RWPE2 (cell line): ENCODE data around the gene TMC6.

ENCODE experiments used
- ATAC-seq: fragments of 200-7000 bp; cut with Tn5 transposase; 3 replicates; pipeline ENCODE4 v1.9.1; 2021; ENCODE audit warnings: low read depth
- DNase-seq: peaks from one replicate; pipeline ENCODE4 v3.0.0-alpha.2; 2020; ENCODE audit warnings: low spot score
- H3K27ac ChIP-seq: fragments of 450-650 bp; 2 replicates; pipeline ENCODE4 v1.5.1; 2017; ENCODE audit warnings: mild to moderate bottlenecking; ENCODE audit not compliant: poor library complexity, severe bottlenecking
- H3K27me3 ChIP-seq: fragments of 250-450 bp; sonication (Bioruptor Pico); 2 replicates; pipeline ENCODE4 v1.5.1; 2021; ENCODE audit warnings: mild to moderate bottlenecking, moderate library complexity; ENCODE audit not compliant: insufficient read depth, poor library complexity, severe bottlenecking
- H3K36me3 ChIP-seq: fragments of 250-450 bp; sonication (Bioruptor Pico); 2 replicates; pipeline ENCODE4 v1.5.1; 2020; ENCODE audit warnings: low read depth, mild to moderate bottlenecking, moderate library complexity
- H3K4me1 ChIP-seq: fragments of 250-450 bp; sonication (Bioruptor Pico); 2 replicates; pipeline ENCODE4 v1.5.1; 2021; ENCODE audit warnings: mild to moderate bottlenecking, moderate library complexity; ENCODE audit not compliant: insufficient read depth, poor library complexity, severe bottlenecking
- H3K4me3 ChIP-seq: fragments of 250-450 bp; sonication (Bioruptor Pico); 2 replicates; pipeline ENCODE4 v1.5.1; 2021; ENCODE audit warnings: mild to moderate bottlenecking, moderate library complexity; ENCODE audit not compliant: severe bottlenecking
- H3K9me3 ChIP-seq: fragments of 250-450 bp; sonication (Bioruptor Pico); 2 replicates; pipeline ENCODE4 v1.5.1; 2021; ENCODE audit warnings: mild to moderate bottlenecking, moderate library complexity; ENCODE audit not compliant: severe bottlenecking
- TF ChIP-seq, protein P1 (sequence below): fragments of 450-650 bp; IDR thresholded peaks from one replicate; pipeline ENCODE4 v1.5.1; 2017; ENCODE audit warnings: mild to moderate bottlenecking, moderate library complexity; ENCODE audit not compliant: poor library complexity, severe bottlenecking

Gene TMC6

DNA sequence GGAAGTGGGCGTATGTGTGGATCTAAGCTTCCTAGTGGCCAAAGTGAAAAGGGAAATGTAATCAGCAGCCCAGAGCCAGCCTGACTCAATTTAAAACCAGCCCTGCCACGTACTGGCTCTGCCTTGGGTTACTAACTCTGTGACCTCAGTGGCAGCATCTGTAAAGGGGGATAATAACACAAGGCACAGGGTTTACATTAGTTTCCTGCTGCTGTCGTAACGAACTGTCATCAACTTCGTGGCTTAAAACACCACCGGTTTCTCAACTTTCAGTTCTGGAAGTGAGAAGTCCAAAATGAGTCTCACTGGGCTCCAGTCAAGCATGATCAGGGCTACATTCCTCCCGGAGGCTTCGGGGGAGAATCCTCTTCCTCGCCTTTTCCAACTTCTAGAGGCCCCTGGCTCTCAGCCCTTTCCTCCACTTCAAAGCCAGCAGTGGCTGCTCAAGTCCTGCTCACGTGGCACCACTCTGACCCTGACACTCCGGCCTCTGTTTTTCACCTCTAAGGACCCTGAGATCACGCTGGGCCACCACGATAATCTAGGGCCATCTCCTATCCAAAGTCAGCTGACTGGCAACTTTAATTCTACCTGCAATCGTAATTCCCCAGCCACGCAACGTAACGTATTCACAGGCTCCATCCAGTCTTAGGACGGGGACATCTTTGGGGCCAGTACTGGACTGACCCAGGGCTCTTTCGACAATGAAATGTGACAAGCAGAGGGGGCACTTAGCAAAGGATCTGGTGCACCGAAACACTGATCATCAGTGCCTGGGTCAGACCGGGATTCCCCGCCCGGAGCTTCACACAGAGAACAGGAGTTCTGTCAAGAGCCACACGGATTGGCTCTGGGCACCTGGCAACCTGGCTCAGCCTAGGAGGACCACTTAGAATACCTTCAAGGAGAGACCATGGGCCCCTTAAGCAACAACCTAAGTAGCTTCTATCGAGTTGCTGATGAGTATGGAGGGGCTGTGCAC, 14.5 kb downstream of the TMC6 start:
- TF ChIP-seq, protein P1, sequence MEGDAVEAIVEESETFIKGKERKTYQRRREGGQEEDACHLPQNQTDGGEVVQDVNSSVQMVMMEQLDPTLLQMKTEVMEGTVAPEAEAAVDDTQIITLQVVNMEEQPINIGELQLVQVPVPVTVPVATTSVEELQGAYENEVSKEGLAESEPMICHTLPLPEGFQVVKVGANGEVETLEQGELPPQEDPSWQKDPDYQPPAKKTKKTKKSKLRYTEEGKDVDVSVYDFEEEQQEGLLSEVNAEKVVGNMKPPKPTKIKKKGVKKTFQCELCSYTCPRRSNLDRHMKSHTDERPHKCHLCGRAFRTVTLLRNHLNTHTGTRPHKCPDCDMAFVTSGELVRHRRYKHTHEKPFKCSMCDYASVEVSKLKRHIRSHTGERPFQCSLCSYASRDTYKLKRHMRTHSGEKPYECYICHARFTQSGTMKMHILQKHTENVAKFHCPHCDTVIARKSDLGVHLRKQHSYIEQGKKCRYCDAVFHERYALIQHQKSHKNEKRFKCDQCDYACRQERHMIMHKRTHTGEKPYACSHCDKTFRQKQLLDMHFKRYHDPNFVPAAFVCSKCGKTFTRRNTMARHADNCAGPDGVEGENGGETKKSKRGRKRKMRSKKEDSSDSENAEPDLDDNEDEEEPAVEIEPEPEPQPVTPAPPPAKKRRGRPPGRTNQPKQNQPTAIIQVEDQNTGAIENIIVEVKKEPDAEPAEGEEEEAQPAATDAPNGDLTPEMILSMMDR: no peak
- no peaks in the 10 kb centered on the region for H3K4me1 ChIP-seq
- H3K9me3 ChIP-seq: no peaks in the 10 kb centered on the region
- ATAC-seq: no peak
- peak; percentile 49 for DNase-seq
- no peak overlapping the region for H3K27ac ChIP-seq
- H3K4me3 ChIP-seq: no peak overlapping the region
- H3K27me3 ChIP-seq: no peaks in the 10 kb centered on the region
- no peaks in the 10 kb centered on the region for H3K36me3 ChIP-seq

DNA sequence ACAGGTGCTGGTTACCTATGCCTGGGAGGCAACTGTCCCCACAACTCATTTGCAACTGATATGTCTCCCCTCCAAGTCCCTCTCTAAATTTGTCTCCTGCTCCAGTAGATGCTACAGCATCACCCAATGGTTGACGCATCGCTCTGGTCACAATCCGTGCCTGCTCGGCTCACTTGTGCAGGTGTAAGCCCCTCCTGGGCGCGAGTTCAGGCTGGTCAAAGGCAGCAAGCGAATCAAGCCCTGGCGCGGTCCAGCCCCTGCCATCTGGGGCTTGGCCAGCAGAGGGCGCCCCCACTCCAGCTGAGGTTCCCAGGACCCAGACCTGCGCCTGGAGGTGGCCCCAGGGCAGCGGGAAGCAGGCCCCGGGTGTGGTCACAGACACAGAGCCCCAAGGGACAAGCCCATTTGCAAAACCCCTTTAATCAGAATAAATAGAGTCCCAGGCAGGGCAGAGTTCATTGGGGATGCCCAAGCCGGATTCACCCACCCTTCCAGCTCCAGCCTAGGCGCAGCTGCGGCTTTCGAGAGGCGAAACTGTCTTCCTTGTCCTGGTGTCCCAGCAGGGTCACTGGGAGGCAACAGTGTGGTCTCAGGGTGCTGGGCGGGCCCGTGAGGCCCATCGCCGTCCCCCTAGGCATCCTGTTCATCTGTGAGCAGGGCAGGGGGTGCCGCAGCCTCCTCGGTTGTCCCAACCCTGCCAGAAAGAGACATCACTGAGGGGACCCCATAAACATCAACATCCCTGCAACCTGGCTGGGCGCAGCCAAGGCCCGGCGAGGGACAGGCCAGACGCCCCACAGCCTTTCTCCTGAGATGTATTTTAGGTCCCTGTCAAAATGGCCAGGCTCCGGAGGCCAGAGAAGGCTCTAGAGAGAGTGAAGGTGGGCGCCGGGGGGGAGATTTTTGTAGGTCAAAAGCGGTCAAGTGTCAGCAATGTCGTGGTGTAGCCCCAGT, 15.8 kb downstream of the TMC6 start:
- Histone ChIP-seq H3K27me3 (no peaks in the 10 kb centered on the region), H3K4me1 (no peaks in the 10 kb centered on the region), H3K4me3 (no peak overlapping the region), H3K27ac (no peak overlapping the region), H3K9me3 (no peaks in the 10 kb centered on the region), H3K36me3 (no peaks in the 10 kb centered on the region)
- TF ChIP-seq, protein P1: peak; percentile 96
- DNase-seq (peak; percentile 71), ATAC-seq (peak; percentile 78)

DNA sequence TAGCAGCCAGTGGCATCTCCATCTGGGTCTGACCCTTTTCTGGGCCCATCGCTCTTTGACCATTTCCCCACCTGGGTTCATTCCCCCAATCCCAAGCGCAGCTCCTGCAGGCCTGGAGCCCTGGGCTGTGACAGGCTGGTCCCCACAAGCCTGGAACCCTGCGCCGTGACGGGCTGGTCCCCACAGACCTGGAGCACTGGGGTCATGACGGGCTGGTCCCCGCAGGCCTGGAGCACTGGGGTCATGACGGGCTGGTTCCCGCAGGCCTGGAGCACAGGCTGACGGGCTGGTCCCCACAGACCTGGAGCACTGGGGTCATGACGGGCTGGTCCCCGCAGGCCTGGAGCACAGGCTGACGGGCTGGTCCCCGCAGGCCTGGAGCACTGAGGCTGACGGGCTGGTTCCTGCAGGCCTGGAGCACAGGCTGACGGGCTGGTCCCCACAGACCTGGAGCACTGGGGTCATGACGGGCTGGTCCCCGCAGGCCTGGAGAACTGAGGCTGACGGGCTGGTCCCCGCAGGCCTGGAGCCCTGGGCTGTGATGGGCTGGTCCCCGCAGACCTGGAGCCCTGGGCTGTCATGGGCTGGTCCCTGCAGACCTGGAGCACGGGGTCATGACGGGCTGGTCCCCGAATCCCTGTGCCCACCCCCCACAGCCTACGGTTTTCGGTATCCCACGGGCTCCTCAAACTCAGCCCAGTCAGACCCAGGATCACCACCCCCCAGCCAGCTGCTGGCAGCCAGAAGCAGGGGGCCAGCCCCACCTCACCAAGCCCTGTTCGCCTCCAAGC, 16.6 kb downstream of the TMC6 start:
- Histone ChIP-seq H3K27ac (no peak overlapping the region), H3K9me3 (no peaks in the 10 kb centered on the region), H3K4me1 (no peaks in the 10 kb centered on the region), H3K36me3 (no peaks in the 10 kb centered on the region), H3K4me3 (no peak overlapping the region), H3K27me3 (no peaks in the 10 kb centered on the region)
- DNase-seq (peak; percentile 44), ATAC-seq (no peak)
- TF ChIP-seq, protein P1: no peak

DNA sequence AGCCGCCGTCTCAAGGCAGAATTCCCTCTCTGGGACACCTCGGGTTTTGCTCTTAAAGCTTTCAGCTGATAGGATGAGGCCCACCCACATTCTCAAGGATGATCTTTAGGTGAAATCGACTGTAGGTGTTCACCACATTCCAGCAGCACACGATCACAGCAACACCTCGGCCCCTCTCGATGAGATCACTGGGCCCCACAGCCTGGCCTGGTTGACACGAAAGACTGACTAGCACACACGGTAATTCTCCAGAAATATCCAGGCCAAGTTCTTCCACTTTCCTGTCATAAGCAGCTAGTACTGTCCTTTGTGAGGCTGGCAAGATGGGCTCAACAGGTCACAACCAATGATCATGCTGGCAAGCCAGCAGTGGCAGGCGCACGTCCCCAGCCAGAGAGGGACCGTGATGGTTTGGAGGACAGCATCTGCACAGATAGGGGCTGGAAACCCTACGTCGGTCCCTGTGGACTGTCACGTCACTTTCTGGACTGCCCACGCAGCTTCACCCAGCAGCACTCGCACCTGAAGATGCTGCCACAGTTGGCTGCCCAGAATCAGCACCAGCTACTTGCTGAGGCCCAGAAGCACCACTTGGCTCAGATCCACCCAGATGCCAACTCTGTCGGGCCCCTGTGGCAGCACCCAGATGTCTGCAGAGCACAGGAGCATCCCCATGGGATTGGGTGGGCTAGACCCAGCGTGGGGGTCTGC, 17.4 kb downstream of the TMC6 start:
- H3K4me3 ChIP-seq: no peak overlapping the region
- TF ChIP-seq, protein P1: no peak
- no peaks in the 10 kb centered on the region for H3K9me3 ChIP-seq
- H3K4me1 ChIP-seq: no peaks in the 10 kb centered on the region
- DNase-seq: peak; percentile 45
- ATAC-seq: no peak
- no peak overlapping the region for H3K27ac ChIP-seq
- no peaks in the 10 kb centered on the region for H3K36me3 ChIP-seq
- H3K27me3 ChIP-seq: no peaks in the 10 kb centered on the region
